NCI-H460 (cell line): Measurements from ENCODE around the gene DIPK1C. TPM values are rescaled to one million over a fixed set of nuclear protein-coding genes. Genes with fewer than 3 reads are reported as not detected.

ENCODE experiments used
- DNase-seq: peaks from one replicate; pipeline ENCODE4 v3.0.0-alpha.2; 2016; ENCODE audit warnings: low read depth; ENCODE audit errors: extremely low read depth
- total RNA-seq: library from RNA; depleted of rRNA; stranded (reverse); fragments of >200 nt; shearing (Covaris generic); gene quantifications from 2 replicates; pipeline ENCODE4 v1.2.3, GENCODE V29; 2014

The DIPK1C gene
- total RNA-seq, 1 experiment from 2014 or later: not detected

DNA sequence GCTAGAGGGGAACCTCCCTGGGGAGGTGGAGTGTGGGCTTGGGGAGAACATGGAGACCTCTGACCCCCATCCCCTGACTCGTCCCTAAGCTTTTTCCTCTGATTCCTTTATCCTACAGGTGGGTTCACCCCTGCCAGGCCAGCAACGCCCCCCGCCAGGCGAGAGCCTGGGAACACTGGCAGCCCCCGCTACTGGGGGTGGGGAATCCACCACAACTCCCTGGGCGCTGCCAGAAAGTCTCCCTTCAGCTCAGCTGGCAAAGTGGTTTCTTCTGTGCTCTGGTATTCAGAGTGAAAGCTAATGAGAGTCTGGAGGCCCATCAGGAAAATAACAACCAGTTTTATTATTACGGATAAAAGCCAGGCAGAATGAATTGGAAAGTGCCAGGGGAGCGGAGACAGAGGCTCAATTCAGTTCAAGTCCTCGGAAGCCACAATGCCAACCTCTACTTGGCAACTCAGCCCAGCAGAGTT, 2.8 kb downstream of the DIPK1C start:
- no peak for DNase-seq

DNA sequence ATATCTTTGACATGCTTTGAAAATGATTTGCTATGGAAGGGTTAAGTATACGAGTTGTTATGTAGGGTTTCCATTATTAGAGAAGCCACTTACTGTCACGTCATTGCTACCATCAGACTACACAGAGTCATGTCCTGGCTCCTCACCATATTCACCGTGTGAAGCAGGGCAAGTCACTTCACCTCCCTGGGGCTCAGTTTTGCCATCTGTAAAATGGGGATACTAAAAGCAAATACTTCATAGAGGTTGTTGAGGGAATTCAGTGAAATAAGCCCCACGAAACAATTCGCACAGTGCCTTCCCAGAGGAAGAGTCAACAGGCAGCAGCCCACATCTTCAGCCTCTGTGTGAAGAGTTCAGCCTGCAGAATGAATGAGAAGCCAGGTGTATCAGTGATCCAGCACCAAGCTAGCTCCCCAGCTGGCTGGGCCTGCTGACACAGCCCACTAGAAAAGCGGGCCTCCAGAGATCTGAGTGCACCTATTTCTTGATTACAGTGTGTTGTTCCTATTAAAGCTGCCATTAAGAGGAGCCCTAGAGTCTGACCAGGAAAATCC, 3.4 kb downstream of the DIPK1C start:
- no peak for DNase-seq

DNA sequence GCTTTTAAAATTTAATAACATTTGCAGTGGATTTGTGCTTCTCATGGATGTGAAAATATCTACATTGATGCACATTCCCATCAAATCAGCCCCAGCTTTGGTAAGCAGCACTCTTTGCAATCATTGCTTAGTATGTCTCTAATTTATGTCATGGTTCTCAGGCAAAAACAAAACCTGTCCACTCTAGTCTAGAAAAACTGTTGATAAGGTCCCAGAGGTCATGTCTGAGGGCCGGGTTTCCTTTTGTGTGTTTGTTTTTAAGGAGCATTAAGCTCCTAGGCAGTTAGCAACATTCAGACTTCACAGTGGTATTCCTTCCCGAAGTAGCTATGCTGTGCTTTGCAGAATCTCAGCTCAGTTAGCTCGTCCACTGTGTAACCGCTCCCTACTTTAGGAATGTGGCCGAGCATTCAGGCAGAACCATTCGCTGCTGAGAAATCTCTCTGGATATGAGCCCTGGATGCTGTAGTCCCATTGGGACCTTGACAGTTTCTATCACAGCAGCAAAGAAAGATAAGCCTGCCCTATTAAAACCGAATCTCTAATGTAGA, 4.0 kb downstream of the DIPK1C start:
- no peak for DNase-seq

DNA sequence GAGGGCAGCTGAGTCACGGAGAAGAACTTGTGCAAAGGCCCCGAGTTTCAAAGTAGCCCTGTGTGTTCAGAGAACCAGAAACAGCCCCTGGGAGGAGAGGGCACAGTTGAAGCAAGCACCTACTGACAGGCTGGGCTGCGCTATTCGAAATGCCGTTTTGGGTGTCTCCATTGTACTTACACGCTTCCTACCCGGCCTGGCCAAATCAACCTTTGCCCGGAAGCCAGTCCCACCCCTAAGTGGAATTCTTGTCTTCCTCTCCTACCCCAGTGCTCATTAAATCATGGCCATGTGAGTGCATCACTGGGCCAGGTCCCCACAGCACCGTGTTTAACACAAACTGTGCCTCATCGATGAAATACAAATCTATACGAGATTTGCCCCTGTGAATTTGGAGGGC, 6.0 kb downstream of the DIPK1C start:
- no peak for DNase-seq

DNA sequence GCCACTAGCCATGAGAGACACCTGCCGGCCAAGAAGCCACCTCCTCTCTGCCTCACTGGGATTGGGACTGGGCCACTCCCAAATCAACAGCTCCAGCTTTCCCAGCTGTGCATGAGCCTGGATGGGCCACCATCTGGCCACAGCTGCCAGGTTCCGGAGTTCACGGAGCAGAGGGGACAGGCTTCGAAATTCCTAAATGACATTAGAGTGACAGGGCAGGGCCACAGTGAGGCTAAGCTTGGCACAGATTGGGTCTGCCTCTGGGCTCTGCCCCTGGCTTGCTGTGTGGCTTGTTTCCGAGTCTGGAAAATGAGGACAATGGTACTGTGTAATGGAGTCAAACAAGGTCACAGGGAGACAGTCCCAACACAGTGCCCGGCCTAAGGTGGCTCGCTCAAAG, 6.5 kb downstream of the DIPK1C start:
- no peak for DNase-seq

DNA sequence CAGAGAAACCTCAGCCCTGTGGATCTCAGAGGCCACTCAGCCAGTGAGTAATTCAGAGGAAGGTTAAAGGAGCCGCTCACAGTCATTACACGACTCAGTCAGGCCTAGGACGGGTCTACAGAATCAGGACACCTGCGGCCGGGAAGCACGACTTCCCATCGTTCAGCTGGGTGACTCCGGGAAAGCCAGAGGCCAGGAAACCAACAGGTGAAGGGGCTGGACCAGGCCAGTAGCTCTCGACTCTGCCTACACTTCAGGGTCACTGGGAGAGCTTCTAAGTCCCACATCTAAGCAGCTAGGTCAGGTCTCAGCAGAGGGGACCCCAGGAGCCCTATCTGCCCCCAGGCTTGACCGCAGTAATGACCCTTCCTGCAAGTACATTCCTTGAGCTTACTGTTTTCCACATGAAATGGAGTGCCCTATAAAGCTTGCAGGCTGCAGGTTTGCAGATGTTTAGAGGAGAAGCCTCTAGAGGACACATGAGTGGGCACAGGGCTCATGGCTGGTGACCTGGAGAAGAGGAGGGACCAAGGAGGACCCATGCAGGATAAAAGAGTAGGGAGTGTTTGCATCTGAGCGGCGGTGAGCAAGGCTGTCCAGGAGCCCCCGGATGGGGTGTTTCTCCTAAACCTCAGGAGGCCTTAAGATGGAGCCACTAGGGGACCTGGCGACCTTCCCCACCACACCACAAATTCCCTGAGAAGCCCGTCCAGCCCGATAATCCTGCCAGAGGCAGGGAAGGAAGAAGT, 9.5 kb downstream of the DIPK1C start:
- no peak for DNase-seq

DNA sequence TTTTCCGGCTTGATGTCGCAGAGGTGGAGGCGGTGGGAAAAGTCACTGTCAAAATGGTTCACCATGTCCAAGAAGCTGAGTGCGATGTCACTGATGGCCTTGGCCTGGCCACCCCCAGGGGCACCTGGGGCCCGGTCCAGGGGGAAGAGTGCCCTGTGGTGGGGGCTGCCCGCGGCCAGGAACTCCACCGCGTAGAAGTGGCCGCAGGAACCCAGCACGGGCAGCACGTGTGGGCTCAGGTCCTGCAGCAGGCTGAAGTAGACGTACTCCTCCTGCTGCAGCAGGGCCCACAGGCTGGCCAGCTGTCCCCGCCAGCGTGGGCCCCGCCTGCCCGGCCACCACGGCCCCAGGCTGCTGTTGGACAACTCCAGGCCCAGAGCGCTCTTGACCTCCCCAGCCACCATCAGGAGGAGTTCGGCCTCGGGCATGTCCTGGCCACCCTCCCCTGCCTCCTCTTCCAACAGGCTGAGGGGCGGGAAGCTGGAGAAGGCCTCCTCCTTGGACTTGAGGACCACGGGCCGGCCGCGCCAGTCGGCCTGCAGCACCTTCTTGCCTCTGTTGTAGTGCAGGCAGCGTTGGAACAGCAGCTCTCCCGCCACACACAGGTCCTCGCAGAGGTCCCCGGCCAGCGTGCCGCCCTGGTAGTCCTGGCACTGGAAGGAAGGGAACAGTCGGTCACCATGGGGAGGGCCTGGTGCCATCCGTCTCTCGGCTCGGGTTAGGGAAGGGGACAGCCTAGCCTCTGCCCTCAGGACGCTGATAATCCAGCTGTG, 10.3 kb downstream of the DIPK1C start:
- DNase-seq: no peak

DNA sequence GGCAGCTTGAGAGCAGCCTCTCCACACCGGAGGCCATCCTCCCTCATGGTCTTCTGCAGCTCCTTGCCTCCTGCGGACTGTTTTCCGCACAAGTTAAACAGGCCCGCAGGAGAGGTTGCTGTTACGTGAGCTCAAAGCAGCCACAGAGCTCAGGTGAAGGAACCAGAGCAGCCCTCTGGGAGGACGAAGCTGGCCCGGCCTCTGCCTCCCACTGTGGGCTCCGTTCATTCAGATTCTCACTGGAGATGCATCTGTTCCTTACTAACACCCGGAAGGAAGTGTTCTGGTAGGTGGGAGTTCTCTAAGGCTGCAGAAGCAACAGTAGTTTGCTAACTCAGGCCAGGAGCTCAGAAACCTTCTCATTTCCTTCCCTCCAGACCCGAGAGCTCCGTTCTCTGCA, 10.9 kb downstream of the DIPK1C start:
- DNase-seq: no peak

DNA sequence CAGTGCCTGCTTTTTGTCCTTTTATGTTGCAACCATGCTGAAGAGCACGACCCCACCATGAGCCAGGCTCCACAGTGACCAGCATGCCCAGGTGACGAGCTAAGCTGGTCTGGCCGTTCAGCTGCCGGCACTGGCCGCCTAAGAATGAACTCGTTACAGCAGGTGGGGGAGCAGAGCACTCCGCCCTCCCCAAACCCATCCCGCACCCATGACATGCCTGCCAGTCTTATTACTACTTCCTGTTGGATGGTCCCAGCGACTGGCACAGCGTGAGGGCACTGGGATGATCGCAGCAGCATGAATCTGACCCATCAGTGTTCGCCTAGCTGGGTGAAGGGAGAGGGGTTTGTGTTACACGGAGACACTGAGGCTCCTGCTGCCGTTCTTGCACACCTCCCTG, 11.5 kb downstream of the DIPK1C start:
- DNase-seq: no peak

DNA sequence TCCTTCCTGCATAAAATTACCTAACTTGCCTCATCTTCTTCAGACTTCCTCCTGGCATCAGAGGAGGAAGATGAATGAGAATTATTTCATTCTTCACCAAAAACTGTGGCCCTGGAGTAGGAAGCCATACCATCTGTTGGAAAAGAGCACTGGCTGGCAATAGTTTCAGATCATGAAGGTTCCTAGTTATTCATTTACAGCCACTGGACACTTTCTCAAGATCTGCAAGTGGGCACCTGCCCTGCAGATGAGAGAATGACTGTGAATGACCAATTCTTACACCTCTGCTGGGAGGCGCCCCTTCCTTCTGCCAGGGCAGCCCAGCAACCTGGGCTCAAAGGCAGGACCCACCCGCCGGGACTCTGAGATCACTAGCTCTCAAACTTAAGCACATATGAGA, 13.0 kb downstream of the DIPK1C start:
- DNase-seq: no peak

DNA sequence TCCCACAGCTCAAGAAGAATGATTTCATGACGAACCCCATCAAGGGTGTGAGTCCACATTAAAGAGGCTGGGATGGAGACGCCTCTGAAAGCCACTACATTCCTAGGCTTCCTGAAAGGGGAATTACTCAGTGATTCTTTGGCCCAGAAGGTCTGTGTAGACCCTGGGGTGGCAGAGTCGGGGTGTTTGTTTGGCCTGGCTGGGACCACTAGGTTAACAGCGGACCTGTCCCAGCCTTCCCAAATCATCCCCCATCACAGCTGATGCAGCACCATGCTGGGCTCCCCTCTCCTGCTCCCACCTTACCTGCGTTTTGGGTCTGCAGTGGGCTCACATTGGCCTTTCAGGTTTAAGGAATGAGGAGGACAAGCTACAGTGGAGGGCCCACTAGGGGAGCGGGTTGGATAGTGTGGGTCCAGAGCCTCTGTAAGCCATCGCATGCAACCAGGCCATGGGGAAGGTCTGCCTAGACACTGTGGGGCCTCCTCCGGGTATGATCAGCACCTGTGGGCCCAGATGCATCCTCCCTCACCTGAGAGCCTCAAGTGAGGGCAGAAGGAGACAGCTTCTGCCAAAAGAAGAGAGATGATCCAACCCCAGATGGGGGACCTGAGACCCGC, 16.2 kb downstream of the DIPK1C start:
- no peak for DNase-seq

DNA sequence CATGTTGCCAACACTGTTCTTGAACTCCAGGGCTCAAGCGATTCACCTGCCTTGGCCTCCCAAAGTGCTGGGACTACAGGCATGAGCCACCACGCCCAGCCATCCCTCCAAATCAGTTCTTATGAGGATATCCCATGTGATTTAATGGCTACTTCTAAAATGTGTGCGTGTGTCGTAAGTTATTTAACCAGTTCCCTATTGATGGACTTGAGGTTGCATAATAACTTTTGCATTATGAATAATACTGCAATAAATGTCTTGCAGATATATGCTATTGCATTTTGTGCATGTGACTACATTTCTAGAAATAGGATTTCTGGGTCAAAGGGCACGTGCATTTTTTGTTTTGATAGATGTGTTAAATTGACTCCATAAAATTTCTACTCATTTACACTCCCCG, 19.0 kb downstream of the DIPK1C start:
- no peak for DNase-seq

DNA sequence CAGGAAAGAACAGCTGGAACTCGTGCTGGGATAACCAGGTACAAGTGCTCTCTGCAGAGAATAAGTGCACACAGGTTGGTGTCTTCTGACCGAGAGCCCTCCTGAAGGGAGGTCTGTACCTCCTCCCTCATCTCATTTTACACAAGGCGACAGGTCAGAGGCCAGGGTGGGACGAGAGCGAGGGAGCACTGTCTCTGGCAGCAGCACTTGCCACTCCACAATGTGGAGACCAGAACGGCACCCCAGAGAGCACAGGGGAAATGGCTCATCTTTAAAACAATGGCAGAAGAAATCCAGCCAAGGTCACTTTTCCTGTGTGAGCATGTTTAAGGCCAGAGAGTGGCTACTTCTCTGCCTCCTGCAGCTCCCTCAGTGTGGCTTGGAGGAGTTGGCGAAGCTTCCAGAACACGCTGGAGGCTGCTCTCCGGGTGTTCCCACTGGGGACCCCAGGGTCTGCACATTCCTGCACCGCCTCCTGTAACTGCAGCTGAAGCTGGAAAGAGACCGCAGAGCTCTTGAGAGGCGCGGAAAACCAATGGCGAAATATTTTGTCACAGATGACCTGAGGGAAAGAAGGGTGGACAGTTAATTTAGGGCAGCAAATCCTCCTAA, 20.8 kb downstream of the DIPK1C start:
- no peak for DNase-seq

DNA sequence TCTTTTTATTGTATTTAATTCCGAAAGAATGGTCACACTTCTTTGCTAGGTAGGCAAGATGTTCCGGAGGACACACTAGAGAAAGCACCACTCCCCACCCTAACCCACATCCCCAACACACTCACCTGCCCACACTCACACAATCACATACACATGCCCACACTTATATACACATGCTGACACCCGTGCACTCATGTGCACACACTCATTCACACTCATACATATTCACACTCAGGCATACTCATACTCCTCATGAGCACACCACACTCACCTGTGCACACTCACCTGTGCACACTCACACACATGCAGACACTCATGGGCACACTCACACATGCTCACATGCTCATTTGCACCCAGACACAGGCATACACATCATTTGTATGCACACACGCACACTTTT, 21.4 kb downstream of the DIPK1C start:
- DNase-seq: no peak

DNA sequence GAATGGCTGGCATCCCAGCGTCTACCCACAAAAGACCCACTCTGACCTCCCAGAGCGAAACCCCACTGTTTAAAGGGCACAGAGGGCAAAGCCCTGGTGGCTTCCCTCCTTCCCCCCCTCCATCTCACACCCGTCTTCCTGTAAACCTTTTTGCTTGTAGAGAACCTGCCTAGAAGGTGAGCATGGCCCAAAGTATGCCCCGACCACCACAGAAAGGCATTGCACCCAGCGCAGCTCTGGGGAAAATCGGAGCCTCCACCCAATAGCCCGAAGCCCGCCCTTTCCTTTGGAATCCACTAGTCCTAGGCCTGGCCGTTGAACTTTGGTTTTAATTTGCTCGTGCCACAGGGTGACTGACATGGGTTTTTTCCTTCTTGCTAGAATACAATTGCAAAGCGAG, 22.6 kb downstream of the DIPK1C start:
- no peak for DNase-seq

DNA sequence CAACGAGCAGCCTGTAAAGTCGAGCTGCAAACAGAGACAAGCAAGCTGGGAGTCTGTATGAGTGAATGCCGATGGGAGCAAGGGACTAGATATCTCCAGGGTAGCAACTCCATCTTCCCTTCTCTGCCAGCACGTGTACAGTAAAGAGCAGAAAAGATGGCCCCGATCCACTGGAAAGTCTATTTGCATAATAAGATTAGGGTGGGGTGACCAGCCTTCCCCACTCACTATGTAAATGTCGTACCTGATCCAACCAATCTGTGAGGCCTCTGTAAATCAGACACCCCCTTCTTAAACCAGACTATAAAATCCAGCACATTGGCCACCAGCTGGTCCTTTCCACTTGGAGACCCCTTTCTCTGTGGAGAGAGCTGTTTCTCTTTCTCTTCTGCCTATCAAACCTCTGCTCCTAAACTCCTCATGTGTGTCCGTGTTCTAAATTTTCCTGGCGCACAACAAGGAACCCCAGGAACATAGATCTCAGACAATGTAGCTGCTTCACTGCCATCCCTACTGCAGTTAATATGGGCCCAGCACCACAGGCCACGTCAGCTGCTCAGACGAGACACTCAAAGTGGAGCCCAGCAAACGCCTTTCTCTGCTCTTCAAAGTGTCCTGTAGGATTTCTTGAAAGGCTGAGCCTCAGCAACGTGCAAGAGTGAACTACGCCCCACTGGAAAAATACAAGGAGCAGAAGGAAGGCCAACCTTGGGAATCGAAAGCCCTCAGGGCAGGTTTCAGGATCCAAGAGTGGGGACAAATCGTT, 26.1 kb downstream of the DIPK1C start:
- no peak for DNase-seq

DNA sequence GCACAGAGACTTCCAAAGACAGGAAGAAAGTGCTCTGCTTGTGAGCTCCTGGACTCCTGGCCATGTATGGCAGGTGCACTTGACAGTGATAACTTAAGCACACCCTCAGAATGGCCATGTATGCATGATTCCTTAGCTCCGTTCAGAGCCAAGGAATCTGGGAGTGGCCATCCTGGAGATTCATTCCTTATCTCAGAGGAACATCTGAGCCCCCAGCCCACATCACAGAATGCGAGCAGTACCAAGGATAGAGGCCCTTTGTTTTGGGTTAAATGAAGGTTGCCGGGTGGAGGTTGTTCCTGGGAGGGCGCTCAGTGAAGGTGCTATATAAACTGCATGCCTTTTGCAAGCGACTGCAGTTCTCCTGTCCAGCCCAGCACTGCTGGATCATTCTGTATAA, 26.9 kb downstream of the DIPK1C start:
- no peak for DNase-seq

DNA sequence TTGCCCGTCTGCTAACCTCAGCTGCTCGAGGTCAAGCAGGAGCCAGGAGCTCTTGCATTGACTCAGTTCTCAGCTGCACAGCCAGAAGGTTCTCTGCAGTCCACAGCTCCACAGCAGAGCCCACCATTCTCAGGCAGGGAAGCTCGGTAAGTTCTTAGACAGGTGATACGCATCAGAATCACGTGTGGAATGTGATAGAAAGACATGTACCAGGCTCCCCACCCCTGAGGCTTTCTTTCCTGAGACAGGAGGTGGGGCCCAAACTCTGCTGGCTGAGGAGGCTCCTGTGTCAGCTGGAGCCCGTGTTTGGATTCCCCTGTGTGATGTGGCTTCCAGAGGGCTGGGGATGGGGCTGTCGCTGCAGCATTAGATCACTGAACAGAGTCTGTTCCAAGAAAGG, 28.0 kb downstream of the DIPK1C start:
- DNase-seq: no peak

DNA sequence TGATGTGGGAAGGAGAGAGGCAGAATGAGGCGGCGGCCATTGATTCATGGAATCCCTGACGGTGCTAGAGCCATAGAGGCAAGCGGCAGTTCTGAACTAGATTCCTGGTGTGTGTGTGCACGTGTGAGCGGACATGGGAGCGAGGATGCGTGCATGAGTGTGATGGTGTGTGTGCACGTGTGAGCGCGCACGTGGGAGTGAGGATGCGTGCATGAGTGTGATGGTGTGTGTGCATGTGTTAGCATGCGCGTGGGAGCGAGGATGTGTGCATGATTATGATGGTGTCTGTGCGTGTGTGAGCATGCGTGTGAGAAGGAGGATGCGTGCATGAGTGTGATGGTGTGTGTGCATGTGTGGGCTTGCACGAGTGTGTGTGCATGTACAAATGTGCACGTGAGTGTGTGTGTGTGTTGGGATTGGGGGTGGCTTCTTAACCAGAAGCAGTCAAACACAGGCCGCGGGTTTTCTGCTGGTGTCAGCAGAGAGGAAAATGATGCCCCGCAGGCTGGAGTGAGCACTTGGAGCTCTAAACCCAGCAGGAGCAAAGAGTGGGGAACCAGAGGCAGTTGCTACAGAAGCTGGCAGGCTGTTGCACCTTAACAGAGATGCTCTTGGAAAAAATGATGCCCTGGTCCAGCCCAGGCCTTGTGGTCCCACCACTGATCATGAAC, 29.5 kb downstream of the DIPK1C start:
- no peak for DNase-seq
